ENCODE results near the gene ANO10.

Gene ANO10

DNA sequence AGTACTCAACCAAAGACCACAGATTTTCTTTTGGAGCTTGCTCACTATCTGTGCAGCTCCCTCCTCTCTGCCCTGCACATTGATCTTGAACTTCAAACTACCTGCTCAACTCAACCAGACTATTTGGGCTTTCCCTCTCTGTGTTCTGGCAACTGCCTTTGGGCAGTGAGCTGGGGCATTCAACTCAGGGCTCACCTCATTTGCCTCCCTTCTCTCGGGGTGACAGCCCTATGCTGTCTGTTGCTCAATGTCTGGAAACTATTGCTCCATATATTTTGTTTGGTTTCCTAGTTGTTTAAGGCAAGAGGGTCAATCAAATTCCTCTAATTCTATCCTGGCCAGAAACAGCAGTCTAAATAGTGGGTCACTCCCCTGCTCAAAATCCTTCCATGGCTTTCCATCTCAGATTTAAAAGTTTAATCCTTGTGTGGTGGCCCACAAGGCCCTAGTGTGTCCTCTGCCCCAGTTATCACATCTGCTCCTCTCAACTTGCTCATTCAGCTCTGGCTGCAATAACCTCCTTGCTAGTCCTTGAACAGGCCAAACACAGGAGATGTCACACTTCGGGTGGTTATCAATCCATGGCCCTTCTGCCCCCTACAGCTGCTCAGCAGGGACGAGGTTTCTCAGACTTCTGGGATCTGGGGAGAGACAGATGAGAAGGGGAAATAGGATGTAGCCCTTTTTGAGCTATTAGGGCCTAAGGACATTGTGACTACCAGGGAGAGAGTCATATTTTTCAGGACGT is 267.7 kb downstream of the ANO10 start:
- peaks cover 5% of the 10 kb centered on the region for H3K36me3 ChIP-seq (ENCODE audit: insufficient read depth, low read length)
- no peak overlapping the region for H2AFZ ChIP-seq (ENCODE audit: low read depth, low read length)
- H3K4me3 ChIP-seq (ENCODE audit: low read length), result no peak overlapping the region

GRCh38 chr3:43353393-43353792 is 268.4 kb downstream of the ANO10 start:
- Histone ChIP-seq H3K27me3 (ENCODE audit: insufficient read depth, low read length) (no peaks in the 10 kb centered on the region), H3K36me3 (ENCODE audit: insufficient read depth, low read length) (peaks cover 6% of the 10 kb centered on the region), H2AFZ (ENCODE audit: low read depth, low read length) (no peak overlapping the region), H3K9me3 (ENCODE audit: low read length) (peaks cover 3% of the 10 kb centered on the region), H3K4me3 (ENCODE audit: low read length) (no peak overlapping the region), H3K4me1 (ENCODE audit: insufficient read depth, low read length) (no peaks in the 10 kb centered on the region)

More for the DNA sequence above, 267.7 kb downstream of the ANO10 start:
- Histone ChIP-seq H3K27me3 (ENCODE audit: insufficient read depth, low read length) (no peaks in the 10 kb centered on the region), H3K9me3 (ENCODE audit: low read length) (peaks cover 3% of the 10 kb centered on the region), H3K4me1 (ENCODE audit: insufficient read depth, low read length) (no peaks in the 10 kb centered on the region)

DNA sequence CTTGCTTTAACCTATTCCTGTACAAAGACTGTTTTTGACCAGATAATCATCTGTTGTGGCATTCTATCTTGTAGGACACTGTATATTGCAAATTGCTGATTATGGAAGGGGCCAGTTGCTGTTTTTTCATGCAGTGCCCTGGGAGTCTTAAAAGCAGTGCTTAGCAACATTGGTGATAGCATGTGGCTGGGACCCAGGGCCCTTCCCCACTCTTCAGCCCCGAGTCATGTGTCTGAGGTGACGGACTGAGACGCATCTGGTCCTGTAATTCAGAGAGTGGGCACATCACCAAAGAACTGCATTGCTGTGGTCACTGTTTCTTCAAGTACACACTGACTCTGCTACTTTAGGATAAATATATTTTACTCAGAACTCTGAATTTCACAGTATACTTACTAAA is 272.1 kb downstream of the ANO10 start:
- Histone ChIP-seq H2AFZ (ENCODE audit: low read depth, low read length) (no peak overlapping the region), H3K27me3 (ENCODE audit: insufficient read depth, low read length) (no peaks in the 10 kb centered on the region), H3K9me3 (ENCODE audit: low read length) (peaks cover 7% of the 10 kb centered on the region), H3K4me3 (ENCODE audit: low read length) (no peak overlapping the region), H3K4me1 (ENCODE audit: insufficient read depth, low read length) (peaks cover under 1% of the 10 kb centered on the region), H3K36me3 (ENCODE audit: insufficient read depth, low read length) (peaks cover 23% of the 10 kb centered on the region)

DNA sequence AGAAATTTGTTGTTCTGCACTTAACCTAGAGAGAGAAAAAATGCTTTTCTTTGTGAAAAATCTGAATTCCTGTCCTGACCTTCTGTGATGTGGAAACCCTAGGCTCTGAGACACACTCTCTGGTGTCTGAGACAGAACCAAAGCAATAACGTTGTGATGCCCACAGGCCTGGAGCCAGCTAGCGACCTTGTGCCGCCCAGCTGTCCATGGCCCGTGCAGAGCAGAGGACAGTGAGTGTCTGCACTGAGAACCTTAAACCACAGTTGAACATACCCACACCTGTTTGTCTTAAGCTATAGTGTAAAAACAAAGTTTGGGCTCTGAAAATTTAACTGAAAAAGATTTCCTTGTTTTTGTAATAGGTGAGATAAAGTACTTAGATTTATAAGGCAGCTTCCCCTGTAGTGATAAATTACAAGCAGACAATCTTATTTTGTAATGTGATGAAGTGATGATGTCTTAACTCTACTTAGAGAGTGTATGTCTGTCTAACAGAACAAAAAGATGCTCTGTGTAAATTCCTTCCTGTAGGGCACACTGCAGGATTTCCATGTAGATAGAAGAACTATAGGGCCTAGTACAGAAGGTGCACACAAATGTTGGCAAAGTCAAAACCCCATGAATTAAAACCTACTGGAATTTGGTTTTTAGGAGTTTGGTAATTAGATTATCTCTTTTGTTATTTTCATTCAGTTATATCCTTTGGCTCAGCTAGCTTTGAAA is 272.8 kb downstream of the ANO10 start:
- Histone ChIP-seq H2AFZ (ENCODE audit: low read depth, low read length) (no peak overlapping the region), H3K9me3 (ENCODE audit: low read length) (peaks cover 5% of the 10 kb centered on the region), H3K27me3 (ENCODE audit: insufficient read depth, low read length) (no peaks in the 10 kb centered on the region), H3K4me3 (ENCODE audit: low read length) (no peak overlapping the region), H3K4me1 (ENCODE audit: insufficient read depth, low read length) (peaks cover 8% of the 10 kb centered on the region), H3K36me3 (ENCODE audit: insufficient read depth, low read length) (peaks cover 28% of the 10 kb centered on the region)

GRCh38 chr3:43348350-43348749 is 273.5 kb downstream of the ANO10 start:
- H3K4me1 ChIP-seq (ENCODE audit: insufficient read depth, low read length), result peaks cover 15% of the 10 kb centered on the region
- H3K36me3 ChIP-seq (ENCODE audit: insufficient read depth, low read length), result peaks cover 31% of the 10 kb centered on the region
- H3K27me3 ChIP-seq (ENCODE audit: insufficient read depth, low read length), result no peaks in the 10 kb centered on the region
- no peak overlapping the region for H3K4me3 ChIP-seq (ENCODE audit: low read length)
- H3K9me3 ChIP-seq (ENCODE audit: low read length), result peaks cover 4% of the 10 kb centered on the region
- H2AFZ ChIP-seq (ENCODE audit: low read depth, low read length), result no peak overlapping the region

DNA sequence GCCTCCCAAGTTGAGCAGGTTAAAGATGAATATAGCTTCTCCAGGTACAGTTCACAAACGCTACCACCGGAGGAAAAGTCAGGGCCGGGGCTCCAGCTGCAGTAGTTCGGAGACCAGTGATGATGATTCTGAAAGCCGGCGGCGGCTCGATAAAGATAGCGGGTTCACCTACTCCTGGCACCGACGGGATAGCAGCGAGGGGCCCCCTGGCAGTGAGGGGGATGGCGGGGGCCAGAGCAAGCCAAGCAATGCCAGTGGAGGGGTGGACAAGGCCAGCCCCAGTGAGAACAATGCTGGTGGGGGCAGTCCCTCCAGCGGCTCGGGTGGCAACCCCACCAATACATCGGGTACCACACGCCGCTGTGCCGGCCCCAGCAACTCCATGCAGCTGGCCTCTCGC is 274.0 kb downstream of the ANO10 start:
- Histone ChIP-seq H3K27me3 (ENCODE audit: insufficient read depth, low read length) (no peaks in the 10 kb centered on the region), H3K4me1 (ENCODE audit: insufficient read depth, low read length) (peaks cover 17% of the 10 kb centered on the region), H2AFZ (ENCODE audit: low read depth, low read length) (no peak overlapping the region), H3K9me3 (ENCODE audit: low read length) (peaks cover 4% of the 10 kb centered on the region), H3K36me3 (ENCODE audit: insufficient read depth, low read length) (peaks cover 32% of the 10 kb centered on the region), H3K4me3 (ENCODE audit: low read length) (no peak overlapping the region)

DNA sequence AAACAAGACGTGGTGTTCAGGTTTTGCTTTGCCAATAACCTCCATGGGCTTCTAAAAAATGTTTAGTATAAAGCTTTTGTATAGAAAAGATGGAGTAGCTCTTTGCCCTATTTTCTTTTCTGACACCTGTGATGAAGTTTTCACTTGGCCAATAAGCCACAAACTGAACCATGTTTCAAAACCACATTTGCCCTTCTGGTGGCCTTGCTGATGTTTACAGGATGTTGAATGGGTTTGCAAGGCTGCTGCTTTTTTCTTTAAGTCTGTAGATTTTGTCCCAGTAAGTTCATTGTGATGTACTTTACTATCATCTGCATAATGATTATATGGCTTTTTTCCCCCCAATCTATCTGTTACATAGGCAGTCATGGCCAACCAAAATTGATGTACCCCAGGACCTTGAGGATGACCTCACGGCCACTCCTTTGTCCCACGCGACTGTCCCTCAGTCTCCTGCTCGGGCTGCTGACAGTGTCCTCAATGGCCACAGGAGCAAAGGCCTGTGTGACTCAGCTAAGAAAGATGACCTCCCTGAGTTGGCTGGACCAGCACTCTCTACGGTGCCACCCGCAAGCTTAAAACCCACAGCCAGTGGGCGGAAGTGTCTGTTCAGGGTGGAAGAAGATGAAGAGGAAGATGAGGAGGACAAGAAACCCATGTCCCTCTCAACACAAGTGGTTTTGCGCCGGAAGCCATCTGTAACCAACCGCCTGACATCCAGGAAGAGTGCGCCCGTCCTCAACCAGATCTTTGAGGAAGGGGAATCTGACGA is 274.6 kb downstream of the ANO10 start:
- no peak overlapping the region for H3K4me3 ChIP-seq (ENCODE audit: low read length)
- peaks cover 4% of the 10 kb centered on the region for H3K9me3 ChIP-seq (ENCODE audit: low read length)
- H3K27me3 ChIP-seq (ENCODE audit: insufficient read depth, low read length), result no peaks in the 10 kb centered on the region
- H3K4me1 ChIP-seq (ENCODE audit: insufficient read depth, low read length), result peaks cover 17% of the 10 kb centered on the region
- H2AFZ ChIP-seq (ENCODE audit: low read depth, low read length), result no peak overlapping the region
- H3K36me3 ChIP-seq (ENCODE audit: insufficient read depth, low read length), result peaks cover 35% of the 10 kb centered on the region

DNA sequence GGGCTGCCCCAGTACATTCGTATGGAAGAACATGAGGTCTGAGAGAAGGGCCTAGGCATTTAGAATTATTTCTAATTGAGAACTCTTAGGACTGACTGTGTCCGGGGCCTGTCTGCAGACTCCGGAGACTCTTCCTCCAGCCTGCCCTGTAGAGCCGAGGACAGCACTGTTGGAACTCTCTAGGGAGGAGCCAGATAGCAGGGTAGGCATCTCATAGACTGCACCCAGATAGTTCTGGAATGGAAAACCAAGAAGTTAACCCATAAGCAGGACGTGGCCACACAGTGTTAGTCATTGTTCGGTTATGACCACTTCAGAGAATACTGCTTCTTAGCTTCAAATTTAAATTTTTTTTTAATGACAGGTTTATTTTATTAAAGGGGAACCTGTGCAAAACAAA is 275.9 kb downstream of the ANO10 start:
- Histone ChIP-seq H2AFZ (ENCODE audit: low read depth, low read length) (no peak overlapping the region), H3K27me3 (ENCODE audit: insufficient read depth, low read length) (no peaks in the 10 kb centered on the region), H3K36me3 (ENCODE audit: insufficient read depth, low read length) (peaks cover 41% of the 10 kb centered on the region), H3K4me1 (ENCODE audit: insufficient read depth, low read length) (peaks cover 17% of the 10 kb centered on the region), H3K9me3 (ENCODE audit: low read length) (peaks cover 4% of the 10 kb centered on the region), H3K4me3 (ENCODE audit: low read length) (no peak overlapping the region)

GRCh38 chr3:43345246-43345645 is 276.6 kb downstream of the ANO10 start:
- no peak overlapping the region for H2AFZ ChIP-seq (ENCODE audit: low read depth, low read length)
- peaks cover 8% of the 10 kb centered on the region for H3K9me3 ChIP-seq (ENCODE audit: low read length)
- H3K27me3 ChIP-seq (ENCODE audit: insufficient read depth, low read length), result no peaks in the 10 kb centered on the region
- no peak overlapping the region for H3K4me3 ChIP-seq (ENCODE audit: low read length)
- peaks cover 17% of the 10 kb centered on the region for H3K4me1 ChIP-seq (ENCODE audit: insufficient read depth, low read length)
- peaks cover 47% of the 10 kb centered on the region for H3K36me3 ChIP-seq (ENCODE audit: insufficient read depth, low read length)

GRCh38 chr3:43344520-43344919 is 277.3 kb downstream of the ANO10 start:
- H3K36me3 ChIP-seq (ENCODE audit: insufficient read depth, low read length), result peaks cover 48% of the 10 kb centered on the region
- H3K9me3 ChIP-seq (ENCODE audit: low read length), result peaks cover 8% of the 10 kb centered on the region
- H3K4me3 ChIP-seq (ENCODE audit: low read length), result no peak overlapping the region
- H2AFZ ChIP-seq (ENCODE audit: low read depth, low read length), result no peak overlapping the region
- H3K27me3 ChIP-seq (ENCODE audit: insufficient read depth, low read length), result no peaks in the 10 kb centered on the region
- H3K4me1 ChIP-seq (ENCODE audit: insufficient read depth, low read length), result peaks cover 17% of the 10 kb centered on the region

DNA sequence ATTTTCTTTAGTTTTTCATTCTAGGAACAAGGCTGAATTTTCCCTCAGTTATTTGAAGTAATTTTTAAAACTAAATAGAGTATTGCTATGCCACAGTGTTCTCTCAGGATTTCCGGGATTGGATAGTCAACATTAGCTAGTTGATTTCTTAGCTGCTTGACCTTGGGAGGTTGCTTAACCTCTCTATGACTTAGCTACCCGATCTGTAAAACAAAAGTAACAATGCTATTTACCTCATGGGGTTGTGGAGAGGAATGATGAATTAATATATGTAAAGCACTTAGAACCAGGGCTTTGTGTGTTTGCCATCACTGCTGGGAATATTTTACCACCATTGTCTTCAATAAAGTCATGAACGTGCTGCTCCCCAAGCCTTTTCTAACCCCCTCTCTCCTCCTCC is 278.0 kb downstream of the ANO10 start:
- no peak overlapping the region for H2AFZ ChIP-seq (ENCODE audit: low read depth, low read length)
- H3K4me1 ChIP-seq (ENCODE audit: insufficient read depth, low read length), result peaks cover 17% of the 10 kb centered on the region
- peaks cover 13% of the 10 kb centered on the region for H3K9me3 ChIP-seq (ENCODE audit: low read length)
- H3K36me3 ChIP-seq (ENCODE audit: insufficient read depth, low read length), result peaks cover 53% of the 10 kb centered on the region
- no peaks in the 10 kb centered on the region for H3K27me3 ChIP-seq (ENCODE audit: insufficient read depth, low read length)
- H3K4me3 ChIP-seq (ENCODE audit: low read length), result no peak overlapping the region

- H3K9me3 ChIP-seq (ENCODE audit: low read length), result peaks cover 16% of the 10 kb centered on the region
- no peaks in the 10 kb centered on the region for H3K27me3 ChIP-seq (ENCODE audit: insufficient read depth, low read length)
- H3K36me3 ChIP-seq (ENCODE audit: insufficient read depth, low read length), result peaks cover 50% of the 10 kb centered on the region
- peaks cover 17% of the 10 kb centered on the region for H3K4me1 ChIP-seq (ENCODE audit: insufficient read depth, low read length)
- H2AFZ ChIP-seq (ENCODE audit: low read depth, low read length), result no peak overlapping the region
- H3K4me3 ChIP-seq (ENCODE audit: low read length), result no peak overlapping the region
Measured at GRCh38 chr3:43343185-43343584, 278.6 kb downstream of the ANO10 start.

DNA sequence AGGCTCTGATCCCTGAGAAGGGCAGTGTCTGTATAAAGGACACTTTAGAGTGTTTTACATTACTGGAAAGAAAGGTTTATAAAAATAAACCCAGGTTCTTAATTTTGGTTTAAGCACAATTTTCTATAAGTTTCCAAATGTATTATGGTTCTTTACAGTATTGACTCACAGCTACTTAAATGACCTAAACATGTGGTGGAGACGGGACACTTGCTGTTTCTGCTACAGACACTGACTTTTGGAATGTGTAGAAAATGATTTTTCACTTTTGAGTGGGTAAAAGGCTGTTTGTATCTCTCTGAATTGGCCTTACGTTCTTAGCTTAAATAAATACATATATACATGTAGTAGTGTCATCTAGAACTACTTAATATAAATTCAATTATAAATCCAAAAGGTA is 280.0 kb downstream of the ANO10 start:
- H3K4me1 ChIP-seq (ENCODE audit: insufficient read depth, low read length), result peaks cover 17% of the 10 kb centered on the region
- H2AFZ ChIP-seq (ENCODE audit: low read depth, low read length), result no peak overlapping the region
- peaks cover 22% of the 10 kb centered on the region for H3K9me3 ChIP-seq (ENCODE audit: low read length)
- H3K4me3 ChIP-seq (ENCODE audit: low read length), result no peak overlapping the region
- H3K27me3 ChIP-seq (ENCODE audit: insufficient read depth, low read length), result no peaks in the 10 kb centered on the region
- peaks cover 42% of the 10 kb centered on the region for H3K36me3 ChIP-seq (ENCODE audit: insufficient read depth, low read length)

All from neuron (in vitro differentiated cells).